Mesendoderm (in vitro differentiated cells): Measurements from ENCODE around the gene RAPGEF5.
A peak's percentile ranks its signal among the peaks of the same experiment; 100 is the strongest.

Experiments used
- DNase-seq: peaks from one replicate; pipeline ENCODE4 v3.0.0; 2013
- H2AK5ac ChIP-seq: 2 replicates; pipeline ENCODE4 v1.6.1; 2013; ENCODE audit warnings: low read length, inconsistent platforms
- H2BK120ac ChIP-seq: 2 replicates; pipeline ENCODE4 v1.6.1; 2013; ENCODE audit warnings: low read depth, mild to moderate bottlenecking, low read length, moderate library complexity, mixed read lengths
- H2BK15ac ChIP-seq: replicated peaks from 2 replicates; pipeline ENCODE4 v1.6.1; 2013; ENCODE audit warnings: low read depth, mild to moderate bottlenecking, moderate library complexity
- H2BK5ac ChIP-seq: 2 replicates; pipeline ENCODE4 v1.6.1; 2013; ENCODE audit warnings: low read length, inconsistent platforms
- H3K18ac ChIP-seq: 2 replicates; pipeline ENCODE4 v1.6.1; 2013; ENCODE audit warnings: mild to moderate bottlenecking, low read length, mixed read lengths
- H3K23ac ChIP-seq: one replicate; pipeline ENCODE4 v1.6.1; 2013; ENCODE audit warnings: low read length
- H3K27ac ChIP-seq: 2 replicates; pipeline ENCODE4 v1.5.1; 2013; ENCODE audit warnings: low read depth, mild to moderate bottlenecking, inconsistent platforms, low read length, moderate library complexity
- H3K27me3 ChIP-seq: 2 replicates; pipeline ENCODE4 v1.6.1; 2013; ENCODE audit warnings: low read length, control low read depth, mild to moderate bottlenecking, inconsistent platforms; ENCODE audit not compliant: insufficient read depth, poor library complexity
- H3K36me3 ChIP-seq: 2 replicates; pipeline ENCODE4 v1.6.1; 2013; ENCODE audit warnings: low read length, inconsistent platforms; ENCODE audit not compliant: control insufficient read depth, insufficient read depth
- H3K4ac ChIP-seq: one replicate; pipeline ENCODE4 v1.6.1; 2013; ENCODE audit warnings: low read depth, mild to moderate bottlenecking, low read length, moderate library complexity
- H3K4me1 ChIP-seq: 2 replicates; pipeline ENCODE4 v1.6.1; 2013; ENCODE audit warnings: low read depth, low read length, inconsistent platforms; ENCODE audit not compliant: control insufficient read depth
- H3K4me2 ChIP-seq: 2 replicates; pipeline ENCODE4 v1.6.1; 2013; ENCODE audit warnings: low read length
- H3K4me3 ChIP-seq: 2 replicates; pipeline ENCODE4 v1.5.1; 2013; ENCODE audit warnings: mild to moderate bottlenecking, low read length
- H3K56ac ChIP-seq: one replicate; pipeline ENCODE4 v1.6.1; 2013; ENCODE audit warnings: low read length
- H3K79me1 ChIP-seq: 2 replicates; pipeline ENCODE4 v1.6.1; 2013; ENCODE audit warnings: low read length, inconsistent platforms
- H3K79me2 ChIP-seq: 2 replicates; pipeline ENCODE4 v1.6.1; 2013; ENCODE audit warnings: mild to moderate bottlenecking, low read length; ENCODE audit not compliant: control insufficient read depth, insufficient read depth
- H3K9ac ChIP-seq: 2 replicates; pipeline ENCODE4 v1.6.1; 2013; ENCODE audit warnings: low read length, inconsistent platforms
- H4K5ac ChIP-seq: one replicate; pipeline ENCODE4 v1.6.1; 2013; ENCODE audit warnings: low read length
- H4K8ac ChIP-seq: one replicate; pipeline ENCODE4 v1.6.1; 2013; ENCODE audit warnings: low read depth, mild to moderate bottlenecking, control low read depth, low read length, moderate library complexity
- WGBS: extraction: QIAGEN DNeasy Blood & Tissue Kit; methylation state at CpG from one replicate; pipeline ENCODE4 v1.1.7; 2013; ENCODE audit warnings: low lambda C conversion rate, missing lambda C conversion rate; ENCODE audit not compliant: insufficient coverage; ENCODE audit errors: extremely low coverage; 5-methylcytosine and 5-hydroxymethylcytosine counted together

Gene RAPGEF5

DNA sequence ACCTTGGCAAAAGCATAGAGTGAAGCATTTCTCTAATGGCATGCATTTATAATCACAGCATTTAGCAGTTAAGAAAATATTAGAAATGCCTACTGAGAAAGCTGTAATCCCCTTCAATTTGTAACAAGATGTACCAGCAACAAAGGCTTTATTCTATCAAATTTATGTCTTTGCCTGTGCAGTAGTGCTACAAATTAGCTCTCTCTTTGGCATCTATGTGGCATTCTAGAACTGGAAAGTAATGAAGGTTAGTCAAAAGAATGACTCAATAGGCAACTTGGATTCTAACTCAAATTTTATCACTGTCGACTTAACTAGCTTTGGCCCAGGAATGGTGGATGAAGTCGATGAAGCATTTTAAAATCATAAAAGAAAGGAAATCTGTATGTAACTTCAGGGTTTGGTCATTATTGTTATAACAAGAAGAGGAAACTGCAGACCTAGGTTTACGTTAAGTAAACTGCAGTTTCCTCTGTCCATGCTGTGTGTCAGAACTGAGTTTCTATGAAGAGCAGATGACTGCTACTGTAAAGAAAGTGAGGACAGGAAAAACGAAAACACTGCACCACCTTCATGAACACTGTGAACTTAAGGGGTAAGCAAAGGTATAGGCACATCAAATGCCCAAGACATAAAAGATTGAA, 140.0 kb downstream of the RAPGEF5 start:
- H3K36me3 ChIP-seq = no peaks in the 10 kb centered on the region
- H2BK120ac ChIP-seq = no peak overlapping the region

DNA sequence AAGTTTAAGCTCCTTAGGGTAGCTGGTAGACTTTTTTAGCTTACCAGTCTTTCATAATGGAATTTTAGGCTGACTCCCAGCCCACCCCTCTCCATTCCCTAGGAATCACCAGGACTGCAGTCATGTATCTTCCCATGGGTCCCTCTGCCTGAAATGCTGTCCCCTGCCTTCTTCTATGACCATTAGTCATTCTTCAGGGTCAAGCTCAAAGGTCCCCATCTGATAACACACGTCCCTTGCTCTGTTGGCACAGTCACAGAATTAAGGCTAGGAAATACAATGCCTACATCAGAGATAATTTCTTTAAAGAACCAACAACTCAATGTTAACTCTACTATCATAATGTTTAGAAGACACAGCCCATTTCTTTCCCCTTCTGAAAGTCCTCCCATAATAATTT, 140.6 kb downstream of the RAPGEF5 start:
- Histone ChIP-seq H3K4ac (no peak overlapping the region), H3K27me3 (no peaks in the 10 kb centered on the region), H4K5ac (no peak overlapping the region), H3K4me1 (no peaks in the 10 kb centered on the region), H2AK5ac (no peak overlapping the region), H3K23ac (no peak overlapping the region), H4K8ac (no peak overlapping the region), H3K36me3 (no peaks in the 10 kb centered on the region), H2BK5ac (no peak overlapping the region), H3K79me1 (no peaks in the 10 kb centered on the region), H3K4me2 (no peak overlapping the region), H2BK120ac (no peak overlapping the region), H3K9ac (no peak overlapping the region), H3K56ac (no peak overlapping the region), H3K79me2 (no peaks in the 10 kb centered on the region), H3K27ac (no peak overlapping the region), H3K4me3 (no peak overlapping the region), H2BK15ac (no peak overlapping the region), H3K18ac (no peak overlapping the region)
- DNase-seq = no peak
- WGBS = no CpG with 5 or more reads among the region's 1 CpG

More for the DNA sequence above, 140.0 kb downstream of the RAPGEF5 start:
- H4K5ac ChIP-seq = no peak overlapping the region
- H3K4me1 ChIP-seq = no peaks in the 10 kb centered on the region
- no peak overlapping the region for H2AK5ac ChIP-seq
- no peaks in the 10 kb centered on the region for H3K79me2 ChIP-seq
- H3K27me3 ChIP-seq = no peaks in the 10 kb centered on the region
- H4K8ac ChIP-seq = no peak overlapping the region
- H3K23ac ChIP-seq = no peak overlapping the region
- no peak for DNase-seq
- no peak overlapping the region for H3K9ac ChIP-seq
- H2BK5ac ChIP-seq = no peak overlapping the region
- H3K4ac ChIP-seq = no peak overlapping the region
- no peaks in the 10 kb centered on the region for H3K79me1 ChIP-seq
- no peak overlapping the region for H3K4me3 ChIP-seq
- H2BK15ac ChIP-seq = no peak overlapping the region
- H3K56ac ChIP-seq = no peak overlapping the region
- no CpG with 5 or more reads among the region's 4 CpGs for WGBS
- H3K27ac ChIP-seq = no peak overlapping the region
- H3K18ac ChIP-seq = no peak overlapping the region
- no peak overlapping the region for H3K4me2 ChIP-seq

DNA sequence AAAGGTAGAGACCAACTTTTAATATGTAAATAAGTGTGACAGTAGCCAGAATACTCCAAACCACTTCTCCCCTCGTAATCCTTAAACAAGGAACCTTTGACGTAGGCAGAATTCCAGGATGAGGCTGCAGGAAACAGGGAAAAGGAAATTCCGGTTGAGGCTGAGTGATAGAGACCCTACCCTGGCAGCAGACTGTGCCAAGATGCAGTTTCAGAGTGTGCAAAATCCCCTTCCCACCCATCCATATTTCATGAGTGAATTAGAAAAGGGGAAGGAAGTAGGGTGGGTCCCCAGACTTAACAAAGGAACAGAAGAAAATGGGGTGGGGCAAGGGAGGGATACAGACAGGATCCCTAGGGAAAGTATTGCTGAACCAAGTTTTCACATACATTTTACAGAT, 143.0 kb downstream of the RAPGEF5 start:
- H3K4me2 ChIP-seq = no peak overlapping the region
- peak; percentile 33 for DNase-seq
- no peaks in the 10 kb centered on the region for H3K4me1 ChIP-seq
- no peak overlapping the region for H2AK5ac ChIP-seq
- peak overlapping the region; percentile 14 for H2BK120ac ChIP-seq
- no peak overlapping the region for H4K8ac ChIP-seq
- H3K56ac ChIP-seq = peak overlapping the region; percentile 17
- H3K18ac ChIP-seq = no peak overlapping the region
- H3K27me3 ChIP-seq = no peaks in the 10 kb centered on the region
- H3K36me3 ChIP-seq = no peaks in the 10 kb centered on the region
- H3K23ac ChIP-seq = no peak overlapping the region
- no peaks in the 10 kb centered on the region for H3K79me2 ChIP-seq
- no peak overlapping the region for H2BK5ac ChIP-seq
- H3K79me1 ChIP-seq = no peaks in the 10 kb centered on the region
- no CpG with 5 or more reads among the region's 3 CpGs for whole genome bisulfite sequencing
- no peak overlapping the region for H3K27ac ChIP-seq
- H3K4ac ChIP-seq = no peak overlapping the region
- no peak overlapping the region for H4K5ac ChIP-seq
- H3K4me3 ChIP-seq = no peak overlapping the region
- H3K9ac ChIP-seq = no peak overlapping the region
- no peak overlapping the region for H2BK15ac ChIP-seq

- Histone ChIP-seq H3K23ac (no peak overlapping the region), H4K5ac (no peak overlapping the region), H3K4ac (no peak overlapping the region), H3K79me1 (no peaks in the 10 kb centered on the region), H3K4me1 (no peaks in the 10 kb centered on the region), H3K36me3 (no peaks in the 10 kb centered on the region), H3K27ac (no peak overlapping the region), H4K8ac (no peak overlapping the region), H3K4me3 (no peak overlapping the region), H3K18ac (no peak overlapping the region), H3K27me3 (no peaks in the 10 kb centered on the region), H3K4me2 (no peak overlapping the region), H3K79me2 (no peaks in the 10 kb centered on the region), H2BK15ac (no peak overlapping the region), H3K9ac (no peak overlapping the region), H3K56ac (no peak overlapping the region), H2AK5ac (no peak overlapping the region), H2BK120ac (no peak overlapping the region), H2BK5ac (no peak overlapping the region)
- WGBS = 100% methylated on average over 2 of the region's 2 CpGs
- no peak for DNase-seq
Measured at GRCh38 chr7:22213081-22213480, 143.9 kb downstream of the RAPGEF5 start.

GRCh38 chr7:22210967-22211366, 146.0 kb downstream of the RAPGEF5 start:
- H3K23ac ChIP-seq = no peak overlapping the region
- H3K79me2 ChIP-seq = no peaks in the 10 kb centered on the region
- no peaks in the 10 kb centered on the region for H3K4me1 ChIP-seq
- H3K4me3 ChIP-seq = no peak overlapping the region
- no peak overlapping the region for H4K5ac ChIP-seq
- no peak overlapping the region for H2BK15ac ChIP-seq
- H3K36me3 ChIP-seq = no peaks in the 10 kb centered on the region
- no peak overlapping the region for H3K56ac ChIP-seq
- H3K4ac ChIP-seq = no peak overlapping the region
- H2AK5ac ChIP-seq = no peak overlapping the region
- no peak overlapping the region for H3K9ac ChIP-seq
- no peaks in the 10 kb centered on the region for H3K79me1 ChIP-seq
- WGBS = no CpG with 5 or more reads among the region's 2 CpGs
- no peak overlapping the region for H3K18ac ChIP-seq
- H3K27me3 ChIP-seq = no peaks in the 10 kb centered on the region
- no peak overlapping the region for H4K8ac ChIP-seq
- H3K27ac ChIP-seq = no peak overlapping the region
- no peak overlapping the region for H3K4me2 ChIP-seq
- H2BK5ac ChIP-seq = no peak overlapping the region
- DNase-seq = no peak
- no peak overlapping the region for H2BK120ac ChIP-seq

DNA sequence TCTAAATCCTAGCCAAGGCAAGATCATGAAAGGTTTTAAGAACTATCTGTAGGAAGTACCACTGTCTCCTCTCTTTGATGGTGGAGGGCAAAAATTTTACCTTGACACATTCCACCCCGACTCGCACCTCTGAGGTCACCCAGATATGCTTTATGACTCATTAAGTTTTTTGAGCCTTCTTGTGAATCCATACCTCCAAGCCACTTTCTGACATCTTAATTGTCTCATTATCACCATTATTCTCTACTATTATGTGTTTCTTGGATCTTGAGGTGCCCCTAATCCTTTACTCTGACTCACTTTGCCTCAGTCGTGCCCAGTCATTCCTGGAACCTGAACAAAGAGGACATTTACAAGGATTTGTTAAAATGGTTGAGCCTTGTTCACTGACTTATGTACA, 146.6 kb downstream of the RAPGEF5 start:
- H3K4me1 ChIP-seq = no peaks in the 10 kb centered on the region
- no CpG with 5 or more reads among the region's 3 CpGs for WGBS
- H3K27me3 ChIP-seq = no peaks in the 10 kb centered on the region

More for the DNA sequence above, 146.6 kb downstream of the RAPGEF5 start:
- no peak overlapping the region for H3K4me3 ChIP-seq
- H3K18ac ChIP-seq = no peak overlapping the region
- H3K4ac ChIP-seq = no peak overlapping the region
- H3K27ac ChIP-seq = no peak overlapping the region
- H3K79me1 ChIP-seq = no peaks in the 10 kb centered on the region
- no peaks in the 10 kb centered on the region for H3K36me3 ChIP-seq
- H2BK120ac ChIP-seq = no peak overlapping the region
- H3K79me2 ChIP-seq = no peaks in the 10 kb centered on the region
- no peak overlapping the region for H4K5ac ChIP-seq
- no peak overlapping the region for H2AK5ac ChIP-seq
- no peak overlapping the region for H3K9ac ChIP-seq
- no peak overlapping the region for H4K8ac ChIP-seq
- no peak overlapping the region for H2BK5ac ChIP-seq
- no peak for DNase-seq
- no peak overlapping the region for H2BK15ac ChIP-seq
- no peak overlapping the region for H3K4me2 ChIP-seq
- H3K23ac ChIP-seq = no peak overlapping the region
- H3K56ac ChIP-seq = no peak overlapping the region
